ENCODE data around the gene ATXN1.

GRCh38 chr6:16375206-16375605 lies 386.1 kb downstream of the ATXN1 start:
- TF ChIP-seq CTCF (IDR thresholded peaks at IDR 0.05; ENCODE audit: low read depth, low read length, poor library complexity, severe bottlenecking) (no peak), EZH2phosphoT487 (IDR thresholded peaks at IDR 0.05; ENCODE audit: borderline replicate concordance, low read length) (no peak)
